H1 (cell line): Measurements from ENCODE around the gene WRAP73.

Experiments
- CHD1 ChIP-seq: IDR thresholded peaks from 2 replicates; pipeline ENCODE4 v1.6.1; 2012; ENCODE audit warnings: low read depth, low read length, improper control_type of control experiment
- CHD2 ChIP-seq: IDR thresholded peaks from 2 replicates; pipeline ENCODE4 v1.6.1; 2012; ENCODE audit warnings: low read length, improper control_type of control experiment
- CREB1 ChIP-seq: IDR thresholded peaks from 2 replicates; pipeline ENCODE4 v1.6.1; 2012; ENCODE audit warnings: inconsistent platforms
- CTCF ChIP-seq, 3 experiments: IDR thresholded peaks; 1 replicate in 2 of 3; 2 replicates in 1 of 3; pipeline versions ENCODE4 v1.5.1 to v1.6.1; 2011; ENCODE audit warnings: low read length in 3 of 3, mild to moderate bottlenecking in 3 of 3, inconsistent platforms in 2 of 3, low read depth in 1 of 3, moderate library complexity in 1 of 3; ENCODE audit not compliant: insufficient read depth in 1 of 3; ENCODE audit errors: control extremely low read depth in 1 of 3
- EZH2 ChIP-seq: fragments of 200-600 bp; sonication (generic); IDR thresholded peaks from 2 replicates; pipeline ENCODE4 v1.7.1; 2012; ENCODE audit warnings: low read depth, mild to moderate bottlenecking, moderate library complexity, low read length, inconsistent platforms; ENCODE audit not compliant: severe bottlenecking
- NRF1 ChIP-seq: IDR thresholded peaks from 2 replicates; pipeline ENCODE4 v1.6.1; 2011; ENCODE audit warnings: mild to moderate bottlenecking, low read depth, low read length, improper control_type of control experiment
- POLR2A ChIP-seq, 2 experiments: IDR thresholded peaks; 1 replicate in 1 of 2; 2 replicates in 1 of 2; pipeline ENCODE4 v1.6.1; 2011; ENCODE audit warnings: low read depth in 2 of 2, low read length in 2 of 2, mild to moderate bottlenecking in 2 of 2; ENCODE audit errors: control extremely low read depth in 1 of 2
- POLR2AphosphoS5 ChIP-seq: IDR thresholded peaks from 2 replicates; pipeline ENCODE4 v1.6.1; 2011; ENCODE audit warnings: low read depth, low read length
- RXRA ChIP-seq: IDR thresholded peaks from 2 replicates; pipeline ENCODE4 v1.6.1; 2011; ENCODE audit warnings: low read depth, mild to moderate bottlenecking, low read length, moderate library complexity; ENCODE audit not compliant: insufficient read depth
- SIN3A ChIP-seq, 2 experiments: IDR thresholded peaks in 1 of 2; conservative IDR thresholded peaks in 1 of 2; 2 replicates each; pipeline ENCODE4 v1.6.1; 2011 to 2012; ENCODE audit warnings: low read length in 2 of 2, improper control_type of control experiment in 1 of 2, low read depth in 1 of 2, mild to moderate bottlenecking in 1 of 2
- SRF ChIP-seq: IDR thresholded peaks from 2 replicates; pipeline ENCODE4 v1.6.1; 2011; ENCODE audit warnings: mild to moderate bottlenecking, low read depth, low read length, moderate library complexity
- TAF1 ChIP-seq: IDR thresholded peaks from 2 replicates; pipeline ENCODE4 v1.6.1; 2011; ENCODE audit warnings: mild to moderate bottlenecking, low read depth, low read length

GRCh38 chr1:3593745-3594144 is 56.2 kb downstream of the WRAP73 start:
- TF ChIP-seq SRF, result no peak
- TF ChIP-seq NRF1, result no peak
- no peak for TF ChIP-seq RXRA
- no peak for TF ChIP-seq CTCF (IDR thresholded peaks at IDR 0.05; ENCODE audit: control extremely low read depth in 1 of 3, insufficient read depth in 1 of 3, low read depth in 1 of 3, low read length in 3 of 3)
- no peak for TF ChIP-seq CHD2
- TF ChIP-seq POLR2AphosphoS5, result no peak
- no peak for TF ChIP-seq CREB1
- no peak for TF ChIP-seq POLR2A (IDR thresholded peaks at IDR 0.05; ENCODE audit: control extremely low read depth in 1 of 2, low read depth in 2 of 2, low read length in 2 of 2)
- no peak for TF ChIP-seq CHD1
- TF ChIP-seq SIN3A (conservative IDR thresholded peaks at IDR 0.05 in 1 of 2, IDR thresholded peaks at IDR 0.05 in 1 of 2; ENCODE audit: low read depth in 1 of 2, low read length in 2 of 2), result no peak
- TF ChIP-seq TAF1, result no peak
- TF ChIP-seq EZH2, result no peak
